Measurements from ENCODE around the gene OR10D3. TPM values are rescaled to one million over a fixed set of nuclear protein-coding genes. Genes with fewer than 3 reads are reported as not detected.

The OR10D3 gene
- total RNA-seq, 1 experiment from 2014 or later = not detected

- Histone ChIP-seq H2AFZ (ENCODE audit: low read depth, low read length, poor library complexity, severe bottlenecking) (no peak overlapping the region), H3K27ac (ENCODE audit: low read depth, low read length) (no peak overlapping the region), H3K4me2 (ENCODE audit: low read length) (no peak overlapping the region), H4K20me1 (ENCODE audit: insufficient read depth) (no peaks in the 10 kb centered on the region), H3K4me1 (ENCODE audit: control insufficient read depth in 1 of 2, insufficient read depth in 2 of 2, low read length in 2 of 2) (no peaks in the 10 kb centered on the region), H3K4me3 (replicated peaks in 1 of 2; ENCODE audit: low read depth in 1 of 2, low read length in 2 of 2) (no peak overlapping the region), H3K79me2 (ENCODE audit: insufficient read depth, low read length) (no peaks in the 10 kb centered on the region), H3K9ac (ENCODE audit: low read length) (no peak overlapping the region), H3K9me3 (ENCODE audit: control insufficient read depth in 1 of 2, insufficient read depth in 1 of 2, low read depth in 1 of 2, low read length in 2 of 2) (no peaks in the 10 kb centered on the region), H3K27me3 (ENCODE audit: insufficient read depth, low read length) (peaks cover 13% of the 10 kb centered on the region; the same call in 1 of the 2 replicates), H3K9me2 (ENCODE audit: insufficient read depth) (no peaks in the 10 kb centered on the region), H3K36me3 (ENCODE audit: control insufficient read depth in 1 of 2, insufficient read depth in 2 of 2, low read length in 2 of 2) (no peaks in the 10 kb centered on the region)
- DNase-seq (ENCODE audit: low read depth, low spot score) (no peak), ATAC-seq (no peak)
- CTCF ChIA-PET = interaction anchor here (1.4 kb wide), 1 partner anchor 24 kb away, joined by 3 read pairs; no protein-coding TSS in a partner anchor
- intact Hi-C loops (cut with micrococcal nuclease) = no loop called here
- no peak for TF ChIP-seq ZFX (IDR thresholded peaks at IDR 0.05)
- no peak for TF ChIP-seq ATF3 (IDR thresholded peaks at IDR 0.05)
- no peak for TF ChIP-seq ELF1 (IDR thresholded peaks at IDR 0.05; ENCODE audit: borderline replicate concordance, low read depth)
- TF ChIP-seq CEBPB (IDR thresholded peaks at IDR 0.05; ENCODE audit: low read depth) = no peak
- no peak for TF ChIP-seq EGR1 (IDR thresholded peaks at IDR 0.05; ENCODE audit: low read depth)
- no peak for TF ChIP-seq TCF7L2 (IDR thresholded peaks at IDR 0.05; ENCODE audit: borderline replicate concordance, extremely low read depth, insufficient read depth, insufficient read length)
- no peak for TF ChIP-seq SIN3A (IDR thresholded peaks at IDR 0.05; ENCODE audit: low read depth)
- no peak for TF ChIP-seq SP1 (IDR thresholded peaks at IDR 0.05; ENCODE audit: low read depth)
- TF ChIP-seq JUND (IDR thresholded peaks at IDR 0.05) = no peak
- no peak for TF ChIP-seq ZNF274 (IDR thresholded peaks at IDR 0.05; ENCODE audit: low read depth, low read length)
- TF ChIP-seq RAD21 (IDR thresholded peaks at IDR 0.05; ENCODE audit: low read depth) = no peak
- TF ChIP-seq SRF (IDR thresholded peaks at IDR 0.05; ENCODE audit: low read depth) = no peak
- TF ChIP-seq EZH2phosphoT487 (IDR thresholded peaks at IDR 0.05; ENCODE audit: borderline replicate concordance) = no peak
- POLR2A ChIA-PET = no interaction called here
- no TSS peak for BruUV-seq (replicated peaks)
- RAD21 ChIA-PET (ENCODE audit: low non-redundant PET in 1 of 2, low total read pairs in 2 of 2, uncharacterized antibody in 2 of 2, unreplicated experiment in 2 of 2) = no interaction called here
Measured at GRCh38 chr11:124219126-124219525, 36.0 kb downstream of the OR10D3 start.

GRCh38 chr11:124222407-124222806, 39.3 kb downstream of the OR10D3 start:
- ChIA-PET RAD21 (ENCODE audit: low non-redundant PET in 1 of 2, low total read pairs in 2 of 2, uncharacterized antibody in 2 of 2, unreplicated experiment in 2 of 2) (no interaction called here), POLR2A (no interaction called here), CTCF (no interaction called here)
- no peak overlapping the region for H3K4me3 ChIP-seq (replicated peaks in 1 of 2; ENCODE audit: low read depth in 1 of 2, low read length in 2 of 2)
- intact Hi-C loops (cut with micrococcal nuclease) = no loop called here
- no peaks in the 10 kb centered on the region for H3K4me1 ChIP-seq (ENCODE audit: control insufficient read depth in 1 of 2, insufficient read depth in 2 of 2, low read length in 2 of 2)
- no TSS peak for BruUV-seq (replicated peaks)
- H2AFZ ChIP-seq (ENCODE audit: low read depth, low read length, poor library complexity, severe bottlenecking) = no peak overlapping the region
- no peak overlapping the region for H3K27ac ChIP-seq (ENCODE audit: low read depth, low read length)
- ATAC-seq (no peak), DNase-seq (ENCODE audit: low read depth, low spot score) (no peak)
- no peak overlapping the region for H3K4me2 ChIP-seq (ENCODE audit: low read length)
- H3K9me3 ChIP-seq (ENCODE audit: control insufficient read depth in 1 of 2, insufficient read depth in 1 of 2, low read depth in 1 of 2, low read length in 2 of 2) = no peaks in the 10 kb centered on the region
- no peaks in the 10 kb centered on the region for H3K79me2 ChIP-seq (ENCODE audit: insufficient read depth, low read length)
- no peak overlapping the region for H3K9ac ChIP-seq (ENCODE audit: low read length)
- no peaks in the 10 kb centered on the region for H3K9me2 ChIP-seq (ENCODE audit: insufficient read depth)
- H3K27me3 ChIP-seq (ENCODE audit: insufficient read depth, low read length) = peaks cover 21% of the 10 kb centered on the region; the same call in 1 of the 2 replicates
- no peaks in the 10 kb centered on the region for H4K20me1 ChIP-seq (ENCODE audit: insufficient read depth)
- no peaks in the 10 kb centered on the region for H3K36me3 ChIP-seq (ENCODE audit: control insufficient read depth in 1 of 2, insufficient read depth in 2 of 2, low read length in 2 of 2)
- TF ChIP-seq SP1 (IDR thresholded peaks at IDR 0.05; ENCODE audit: low read depth) = no peak
- TF ChIP-seq SIN3A (IDR thresholded peaks at IDR 0.05; ENCODE audit: low read depth) = no peak
- TF ChIP-seq SRF (IDR thresholded peaks at IDR 0.05; ENCODE audit: low read depth) = no peak
- TF ChIP-seq EZH2phosphoT487 (IDR thresholded peaks at IDR 0.05; ENCODE audit: borderline replicate concordance) = no peak
- no peak for TF ChIP-seq POLR2AphosphoS5 (IDR thresholded peaks at IDR 0.05; ENCODE audit: low read depth, low read length)
- TF ChIP-seq POLR2A (IDR thresholded peaks at IDR 0.05; ENCODE audit: borderline replicate concordance, extremely low read depth, insufficient read depth, insufficient read length) = no peak
- no peak for TF ChIP-seq CBX3 (IDR thresholded peaks at IDR 0.05; ENCODE audit: low read depth)
- TF ChIP-seq JUND (IDR thresholded peaks at IDR 0.05) = no peak
- no peak for TF ChIP-seq TCF7L2 (IDR thresholded peaks at IDR 0.05; ENCODE audit: borderline replicate concordance, extremely low read depth, insufficient read depth, insufficient read length)
- TF ChIP-seq ELF1 (IDR thresholded peaks at IDR 0.05; ENCODE audit: borderline replicate concordance, low read depth) = no peak
- TF ChIP-seq YY1 (IDR thresholded peaks at IDR 0.05; ENCODE audit: extremely low read depth, insufficient replicate concordance, low read depth, low read length) = no peak
- TF ChIP-seq EZH2 (IDR thresholded peaks at IDR 0.05) = no peak
- TF ChIP-seq EGR1 (IDR thresholded peaks at IDR 0.05; ENCODE audit: low read depth) = no peak
- no peak for TF ChIP-seq RAD21 (IDR thresholded peaks at IDR 0.05; ENCODE audit: low read depth)
- TF ChIP-seq MAX (IDR thresholded peaks at IDR 0.05) = no peak
- no peak for TF ChIP-seq CTCF (IDR thresholded peaks at IDR 0.05 in 2 of 3, conservative IDR thresholded peaks at IDR 0.05 in 1 of 3; ENCODE audit: borderline replicate concordance in 1 of 3, insufficient read depth in 1 of 3, low read depth in 2 of 3, low read length in 2 of 3)
- TF ChIP-seq ZNF274 (IDR thresholded peaks at IDR 0.05; ENCODE audit: low read depth, low read length) = no peak
